ENCODE measurements around the gene GPR146. TPM values are rescaled to one million over a fixed set of nuclear protein-coding genes. Genes with fewer than 3 reads are reported as not detected.

The GPR146 gene
- total RNA-seq, 2 donors from 2014 or later = 0.66 to 0.75 TPM

DNA sequence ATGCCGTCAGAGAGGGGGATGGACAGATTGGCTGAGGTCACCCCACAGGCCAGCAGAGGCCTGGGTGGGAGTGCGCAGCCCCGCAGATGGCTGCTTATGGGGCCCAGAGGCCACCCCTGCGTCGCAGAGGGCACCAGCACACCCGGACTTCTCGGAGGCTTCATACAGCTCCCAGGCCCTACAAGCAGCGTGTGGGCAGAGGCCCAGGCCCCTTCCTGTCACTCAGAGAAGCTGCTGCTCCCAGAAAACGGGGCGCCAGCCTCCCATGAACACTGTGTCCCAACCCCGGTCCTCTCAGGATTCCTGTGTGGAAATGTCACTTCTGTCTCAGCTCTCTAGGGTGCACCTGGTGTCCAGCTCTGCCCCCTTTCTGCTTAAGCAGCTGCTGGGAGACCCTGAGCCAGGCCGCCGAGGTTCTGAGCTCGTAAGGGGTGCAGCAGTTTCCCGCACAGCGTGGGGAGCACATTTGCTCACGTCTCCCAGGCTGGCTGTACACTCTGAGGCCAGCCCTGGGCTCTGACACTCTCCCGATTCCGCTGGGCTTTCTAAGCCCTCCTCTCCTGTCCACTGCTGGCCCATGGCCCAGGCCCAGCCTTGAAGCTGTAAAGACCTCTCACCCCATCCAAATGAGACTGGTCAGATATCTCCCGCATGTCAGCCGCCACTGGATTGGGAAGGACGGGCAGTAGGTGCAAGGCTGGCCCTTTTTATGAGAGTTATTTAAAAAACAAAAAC lies 6.8 kb downstream of the GPR146 start:
- peaks cover 16% of the 10 kb centered on the region for H3K4me1 Mint-ChIP-seq
- H3K36me3 Mint-ChIP-seq (ENCODE audit: low read depth) = no peaks in the 10 kb centered on the region
- no peaks in the 10 kb centered on the region for H3K27me3 Mint-ChIP-seq (ENCODE audit: insufficient read depth)
- Histone ChIP-seq H3K36me3 (ENCODE audit: control insufficient read depth, insufficient read depth, low read length) (no peaks in the 10 kb centered on the region), H3K9ac (ENCODE audit: extremely low read depth, low read length, poor library complexity, severe bottlenecking) (no peak overlapping the region), H3K4me1 (ENCODE audit: control insufficient read depth, insufficient read depth, low read length) (peaks cover 12% of the 10 kb centered on the region), H3K4me3 (ENCODE audit: low read length) (no peak overlapping the region), H3K27ac (ENCODE audit: low read depth, low read length) (no peak overlapping the region), H3K9me3 (ENCODE audit: control insufficient read depth, low read length) (no peaks in the 10 kb centered on the region), H3K27me3 (ENCODE audit: control insufficient read depth, insufficient read depth, low read length, poor library complexity, severe bottlenecking) (no peaks in the 10 kb centered on the region)
- WGBS, 2 experiments (ENCODE audit: insufficient coverage in 1 of 2, insufficient read length in 1 of 2) = 95% methylated on average over 20 to 22 of the region's 22 CpGs
- H3K9me3 Mint-ChIP-seq = no peaks in the 10 kb centered on the region
- H3K4me3 Mint-ChIP-seq = no peak overlapping the region
- peak overlapping the region; percentile 48 for H3K27ac Mint-ChIP-seq
- TF ChIP-seq, protein P1, sequence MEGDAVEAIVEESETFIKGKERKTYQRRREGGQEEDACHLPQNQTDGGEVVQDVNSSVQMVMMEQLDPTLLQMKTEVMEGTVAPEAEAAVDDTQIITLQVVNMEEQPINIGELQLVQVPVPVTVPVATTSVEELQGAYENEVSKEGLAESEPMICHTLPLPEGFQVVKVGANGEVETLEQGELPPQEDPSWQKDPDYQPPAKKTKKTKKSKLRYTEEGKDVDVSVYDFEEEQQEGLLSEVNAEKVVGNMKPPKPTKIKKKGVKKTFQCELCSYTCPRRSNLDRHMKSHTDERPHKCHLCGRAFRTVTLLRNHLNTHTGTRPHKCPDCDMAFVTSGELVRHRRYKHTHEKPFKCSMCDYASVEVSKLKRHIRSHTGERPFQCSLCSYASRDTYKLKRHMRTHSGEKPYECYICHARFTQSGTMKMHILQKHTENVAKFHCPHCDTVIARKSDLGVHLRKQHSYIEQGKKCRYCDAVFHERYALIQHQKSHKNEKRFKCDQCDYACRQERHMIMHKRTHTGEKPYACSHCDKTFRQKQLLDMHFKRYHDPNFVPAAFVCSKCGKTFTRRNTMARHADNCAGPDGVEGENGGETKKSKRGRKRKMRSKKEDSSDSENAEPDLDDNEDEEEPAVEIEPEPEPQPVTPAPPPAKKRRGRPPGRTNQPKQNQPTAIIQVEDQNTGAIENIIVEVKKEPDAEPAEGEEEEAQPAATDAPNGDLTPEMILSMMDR (conservative IDR thresholded peaks at IDR 0.05) = no peak
- no peak for DNase-seq

DNA sequence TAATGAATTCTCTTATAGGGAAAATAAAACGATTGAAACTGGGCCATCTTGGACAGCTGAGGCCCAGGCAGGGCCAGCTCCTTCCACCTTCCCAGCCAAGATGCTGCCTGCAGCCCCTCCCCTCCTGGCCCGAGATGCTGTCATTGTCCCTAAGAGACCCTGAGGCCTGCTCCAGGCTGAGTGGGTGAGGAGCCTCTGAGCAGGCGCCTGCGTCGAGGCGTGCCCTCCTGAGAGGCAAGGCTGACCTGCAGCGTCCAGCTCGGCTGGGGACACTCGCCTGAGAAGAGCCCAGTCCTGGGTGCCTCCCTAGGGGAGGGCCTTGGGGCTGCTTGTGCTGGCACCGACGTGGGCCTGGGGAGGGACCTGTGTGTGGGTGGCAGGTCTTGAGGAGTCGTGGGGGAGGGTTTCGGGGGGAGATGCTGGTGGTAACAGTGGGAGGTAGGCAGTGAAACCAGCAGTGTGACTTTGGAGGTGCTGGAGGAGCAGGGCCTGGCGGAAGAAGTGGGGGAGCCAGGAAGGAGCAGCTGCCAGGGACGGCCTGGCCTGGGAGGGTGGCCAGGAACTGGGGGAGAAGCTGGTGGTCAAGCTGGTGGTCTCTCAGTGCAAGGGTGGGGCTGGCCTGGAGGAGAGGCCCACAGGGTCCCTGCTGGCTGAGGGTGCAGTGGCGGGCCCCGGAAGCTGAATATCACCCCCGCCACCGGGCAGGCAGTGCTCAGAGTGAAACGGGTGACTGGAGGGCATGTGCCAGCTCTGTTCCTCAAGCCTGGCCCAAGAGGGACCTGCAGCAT lies 7.9 kb downstream of the GPR146 start:
- TF ChIP-seq, protein P1 (conservative IDR thresholded peaks at IDR 0.05) = no peak
- Mint-ChIP-seq H3K27ac (no peak overlapping the region), H3K4me3 (no peak overlapping the region), H3K27me3 (ENCODE audit: insufficient read depth) (no peaks in the 10 kb centered on the region), H3K36me3 (ENCODE audit: low read depth) (no peaks in the 10 kb centered on the region), H3K9me3 (no peaks in the 10 kb centered on the region), H3K4me1 (peaks cover 5% of the 10 kb centered on the region)
- no peak overlapping the region for H3K9ac ChIP-seq (ENCODE audit: extremely low read depth, low read length, poor library complexity, severe bottlenecking)
- peak overlapping the region; percentile 53 for H3K27ac ChIP-seq (ENCODE audit: low read depth, low read length)
- H3K4me3 ChIP-seq (ENCODE audit: low read length) = no peak overlapping the region
- no peaks in the 10 kb centered on the region for H3K9me3 ChIP-seq (ENCODE audit: control insufficient read depth, low read length)
- no peaks in the 10 kb centered on the region for H3K27me3 ChIP-seq (ENCODE audit: control insufficient read depth, insufficient read depth, low read length, poor library complexity, severe bottlenecking)
- no peak for DNase-seq
- H3K36me3 ChIP-seq (ENCODE audit: control insufficient read depth, insufficient read depth, low read length) = no peaks in the 10 kb centered on the region
- WGBS, 2 experiments (ENCODE audit: insufficient coverage in 1 of 2, insufficient read length in 1 of 2) = 93 to 97% methylated on average over 11 to 20 of the region's 20 CpGs
- peaks cover 8% of the 10 kb centered on the region for H3K4me1 ChIP-seq (ENCODE audit: control insufficient read depth, insufficient read depth, low read length)

DNA sequence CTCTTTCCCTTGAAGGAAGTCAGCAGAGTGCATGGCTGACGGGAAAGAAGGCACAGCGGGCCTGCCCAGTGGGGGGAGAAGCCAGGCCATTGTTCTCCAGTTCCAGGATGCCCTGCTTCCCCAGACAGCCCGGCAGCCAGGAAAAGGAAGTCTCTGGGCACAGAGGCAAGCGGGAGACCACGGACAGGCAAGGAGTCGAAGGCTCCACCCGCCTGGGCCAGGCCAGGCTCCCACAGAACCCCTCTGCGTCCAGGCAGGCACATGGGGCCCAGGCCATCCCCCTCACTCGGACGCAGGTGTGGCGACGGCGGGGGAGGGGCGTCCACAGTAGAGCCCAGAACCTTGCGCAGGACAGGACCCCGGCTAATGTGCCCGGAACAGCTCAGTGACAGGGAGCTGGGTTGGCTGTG lies 8.7 kb downstream of the GPR146 start:
- H3K4me3 Mint-ChIP-seq = no peak overlapping the region
- Histone ChIP-seq H3K4me3 (ENCODE audit: low read length) (no peak overlapping the region), H3K9ac (ENCODE audit: extremely low read depth, low read length, poor library complexity, severe bottlenecking) (no peak overlapping the region), H3K27ac (ENCODE audit: low read depth, low read length) (peak overlapping the region; percentile 53), H3K9me3 (ENCODE audit: control insufficient read depth, low read length) (no peaks in the 10 kb centered on the region), H3K36me3 (ENCODE audit: control insufficient read depth, insufficient read depth, low read length) (no peaks in the 10 kb centered on the region), H3K4me1 (ENCODE audit: control insufficient read depth, insufficient read depth, low read length) (peaks cover 7% of the 10 kb centered on the region), H3K27me3 (ENCODE audit: control insufficient read depth, insufficient read depth, low read length, poor library complexity, severe bottlenecking) (no peaks in the 10 kb centered on the region)
- TF ChIP-seq, protein P1 (conservative IDR thresholded peaks at IDR 0.05) = no peak
- 72 to 73% methylated on average over 13 to 17 of the region's 17 CpGs for WGBS, 2 experiments (ENCODE audit: insufficient coverage in 1 of 2, insufficient read length in 1 of 2)
- peaks cover 2% of the 10 kb centered on the region for H3K4me1 Mint-ChIP-seq
- H3K27me3 Mint-ChIP-seq (ENCODE audit: insufficient read depth) = no peaks in the 10 kb centered on the region
- DNase-seq = peak; percentile 80
- no peaks in the 10 kb centered on the region for H3K9me3 Mint-ChIP-seq
- H3K27ac Mint-ChIP-seq = no peak overlapping the region
- H3K36me3 Mint-ChIP-seq (ENCODE audit: low read depth) = no peaks in the 10 kb centered on the region
